ENCODE results near the gene ALKAL2.

ALKAL2 gene

DNA sequence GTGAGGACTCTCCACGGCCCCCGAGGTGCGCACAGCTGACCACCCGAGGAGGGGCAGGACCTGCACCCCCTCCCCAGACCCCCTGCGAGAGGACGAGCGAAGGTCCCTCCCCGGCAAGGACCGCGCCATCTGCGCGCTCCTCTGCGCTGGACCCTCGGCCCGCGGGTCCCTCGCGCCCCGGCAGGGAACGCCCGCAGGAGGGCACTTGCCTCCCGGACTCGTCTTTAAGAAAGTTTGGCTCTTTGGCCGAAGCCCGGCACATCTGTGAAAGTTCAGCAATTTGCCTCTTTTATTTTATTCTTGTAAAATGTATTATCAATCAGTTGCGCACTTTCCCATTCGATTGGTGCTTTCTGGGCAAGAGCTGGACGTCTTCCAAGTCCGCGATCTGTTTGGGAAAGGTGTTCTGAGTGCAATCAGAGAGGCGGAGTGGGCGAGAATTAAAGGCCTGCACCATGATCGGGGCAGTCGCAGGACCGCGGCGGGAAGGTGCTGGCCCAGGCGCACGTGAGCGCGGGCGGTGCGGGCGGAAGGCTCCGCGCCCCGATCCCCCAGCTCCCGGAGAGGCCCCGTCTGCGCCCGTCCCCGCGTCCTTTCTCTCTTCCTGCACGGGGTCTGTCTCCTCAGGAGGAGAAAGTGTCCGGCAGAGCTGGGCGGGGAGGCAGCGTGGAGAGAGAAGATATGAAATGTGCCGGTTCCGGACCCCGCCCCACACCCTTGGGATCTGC lies 1.6 kb upstream of the ALKAL2 start:
- no peak for DNase-seq

GRCh38 chr2:288758-289361 lies 969 bp upstream of the ALKAL2 start:
- no peak for DNase-seq

GRCh38 chr2:287471-287885 lies 413 bp downstream of the ALKAL2 start:
- no peak for DNase-seq

DNA sequence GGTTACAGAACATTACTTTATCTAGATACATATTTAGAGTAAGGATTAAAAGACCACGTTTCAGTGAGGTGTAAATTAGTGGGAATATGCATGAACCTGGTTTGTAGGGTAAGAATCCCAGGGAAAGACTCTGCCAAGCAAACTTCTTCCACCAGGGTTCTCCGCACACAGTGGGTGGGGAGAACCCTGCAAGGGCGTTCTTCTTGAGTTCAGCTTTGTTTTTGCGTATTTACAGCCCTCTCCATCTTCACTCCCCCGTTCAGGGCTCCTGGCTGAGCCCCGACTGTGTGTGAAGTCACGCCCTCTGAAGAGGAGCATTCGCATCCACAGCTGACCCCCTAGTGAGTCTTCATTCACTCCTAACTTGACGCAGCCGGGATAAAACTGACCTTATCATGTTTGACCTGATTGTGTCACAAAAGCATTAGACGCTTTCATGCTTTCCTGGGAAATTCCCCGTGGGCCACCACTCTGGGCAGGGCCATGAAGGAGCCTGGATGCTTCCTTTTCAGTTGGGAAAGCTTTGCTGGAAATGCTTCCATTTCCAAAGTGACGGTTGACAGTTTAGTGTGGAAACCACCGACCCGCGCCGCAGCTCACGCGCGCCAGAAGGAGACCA lies 1.0 kb downstream of the ALKAL2 start:
- no peak for DNase-seq

GRCh38 chr2:286035-286434 lies 1.9 kb downstream of the ALKAL2 start:
- DNase-seq = no peak

DNA sequence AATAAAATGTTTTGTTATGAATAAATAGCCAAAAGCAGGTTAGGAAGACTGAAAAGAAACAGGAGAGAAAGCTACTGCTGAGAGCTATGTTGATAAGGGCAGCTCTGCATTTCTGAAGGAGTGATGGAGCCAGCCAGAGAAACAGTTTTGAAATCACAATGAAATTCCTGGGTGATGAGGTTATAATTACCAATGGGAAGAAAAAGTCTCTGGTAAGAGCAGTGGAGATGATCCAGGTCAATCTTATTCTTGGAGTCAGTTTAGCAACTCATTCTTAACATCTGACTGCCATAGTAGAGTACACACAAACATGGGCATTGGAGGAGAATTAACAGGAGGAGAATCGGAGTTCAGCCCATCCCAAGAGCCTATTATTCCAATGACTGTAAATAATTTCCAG lies 2.4 kb downstream of the ALKAL2 start:
- DNase-seq = no peak

DNA sequence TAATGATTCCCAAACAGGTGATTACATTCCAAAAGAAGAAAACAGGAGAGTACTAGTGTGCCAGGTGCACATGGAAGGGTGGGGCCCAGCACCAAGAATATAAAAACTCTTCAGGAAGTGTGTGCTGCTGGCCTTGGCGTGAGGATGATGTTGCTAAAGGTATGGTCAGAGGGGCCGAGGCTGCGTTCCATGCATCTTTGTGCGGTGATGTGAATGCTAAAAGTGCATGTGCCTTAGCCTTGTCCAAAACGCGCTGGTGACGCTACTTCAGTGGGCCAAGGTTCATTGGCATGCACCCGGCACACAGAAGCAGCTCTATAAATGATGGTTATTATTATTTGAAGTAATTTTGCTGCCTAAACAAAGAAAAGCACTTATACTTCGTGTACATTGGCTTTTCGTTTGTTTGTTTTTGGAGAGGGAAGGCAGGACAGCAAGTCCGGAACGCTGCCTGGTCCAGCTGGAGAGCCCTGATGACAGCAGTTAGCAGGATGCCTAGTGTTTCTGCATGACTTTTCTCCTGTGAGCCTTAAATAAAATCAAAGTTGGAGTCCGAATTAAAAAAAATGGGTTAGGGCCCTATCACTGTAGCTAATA lies 2.9 kb downstream of the ALKAL2 start:
- no peak for DNase-seq

DNA sequence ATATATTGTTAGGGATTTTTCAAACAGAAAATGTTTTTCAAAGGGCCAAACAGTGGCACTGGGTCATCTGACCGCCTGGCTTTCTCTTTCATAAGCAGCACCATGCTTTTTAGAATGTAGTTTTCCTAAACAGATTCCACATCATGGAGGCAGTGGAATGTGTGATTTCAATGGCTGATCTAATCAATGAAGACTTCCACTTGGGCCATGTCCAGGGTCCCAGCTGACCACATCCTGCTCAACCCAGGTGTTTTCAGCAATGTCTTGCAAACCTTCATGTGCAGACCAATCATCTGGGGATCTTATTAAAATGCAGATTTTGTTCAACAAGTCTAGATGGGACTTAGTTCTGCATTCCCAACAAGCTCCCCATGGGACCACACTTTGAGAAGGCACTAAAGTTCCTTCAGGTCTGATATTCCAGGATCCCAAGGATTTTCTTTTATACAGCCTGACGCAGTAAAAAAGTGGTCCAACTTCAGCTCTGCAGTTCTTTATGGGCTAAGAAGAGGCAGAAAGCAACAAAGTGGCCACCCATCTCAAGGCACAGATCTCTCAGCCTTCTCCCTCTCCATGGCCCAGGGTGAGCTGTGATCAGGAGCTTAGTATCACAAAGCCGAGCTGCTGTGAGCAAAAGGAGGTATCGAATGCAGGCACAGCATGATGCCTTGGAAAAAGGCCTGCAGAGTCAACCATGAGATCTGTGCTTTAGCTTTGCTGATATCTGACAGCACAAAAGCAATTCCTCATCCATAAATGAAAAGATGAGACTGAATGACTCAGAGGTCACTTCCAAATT lies 3.7 kb downstream of the ALKAL2 start:
- DNase-seq = no peak

DNA sequence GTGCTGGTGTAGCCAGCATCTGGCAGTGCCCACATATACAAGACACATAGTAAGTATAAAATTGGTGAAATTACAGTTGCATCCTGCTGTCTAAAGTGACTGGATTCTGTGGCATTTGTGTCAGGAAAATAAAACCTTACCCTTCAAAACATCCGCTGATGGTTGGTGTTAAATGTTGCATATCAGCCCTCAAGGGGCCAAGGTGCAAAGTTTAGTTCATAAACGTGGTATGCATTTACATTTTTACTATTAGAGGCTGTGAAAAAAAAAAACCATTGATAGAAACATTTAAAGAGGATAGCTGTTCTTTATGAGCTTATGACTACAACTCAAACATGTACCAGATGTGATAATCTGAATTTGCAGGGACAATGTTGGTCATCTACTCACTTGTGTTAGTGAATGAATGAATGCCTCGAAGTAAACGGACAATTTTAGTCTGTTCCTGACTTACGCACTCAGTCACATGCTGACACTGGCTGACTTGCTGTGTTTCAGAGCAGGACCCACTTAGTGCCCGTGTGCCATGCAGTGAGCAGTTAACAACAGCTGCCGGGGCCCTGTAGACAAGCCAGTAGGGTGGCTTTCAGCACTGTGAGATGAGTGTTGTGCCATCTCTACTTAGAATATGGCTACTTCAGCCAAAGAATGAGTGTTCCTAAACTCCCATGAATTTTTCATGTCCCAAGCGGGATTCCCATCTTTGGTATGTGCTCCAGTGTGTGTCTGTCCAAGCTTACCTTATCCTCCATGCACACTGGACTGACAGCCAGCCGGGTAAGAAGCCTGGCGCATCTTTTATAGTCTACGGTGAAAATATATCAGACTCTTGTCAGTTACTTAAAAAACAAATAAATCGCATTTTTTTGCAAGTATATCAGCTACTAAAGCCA lies 5.3 kb downstream of the ALKAL2 start:
- no peak for DNase-seq

DNA sequence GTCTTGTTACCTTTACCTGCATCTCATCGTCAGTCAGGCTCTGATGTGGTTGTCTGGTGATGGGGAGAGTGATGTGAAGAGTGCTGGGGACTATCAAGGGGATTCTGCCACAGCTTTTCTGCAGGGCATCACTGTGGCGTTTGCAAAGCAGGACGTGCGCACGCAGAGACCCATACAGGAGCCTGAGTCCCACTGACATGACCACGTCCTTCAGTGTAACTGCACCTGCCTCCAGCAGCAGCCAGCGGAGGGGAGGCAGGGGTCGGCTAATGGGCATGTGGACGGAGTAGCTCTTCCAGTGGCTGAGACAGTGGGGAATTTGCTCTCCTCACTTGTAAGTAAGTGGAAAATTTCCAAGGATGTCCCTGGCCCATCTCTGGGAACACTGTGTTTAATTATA lies 6.5 kb downstream of the ALKAL2 start:
- DNase-seq = no peak

DNA sequence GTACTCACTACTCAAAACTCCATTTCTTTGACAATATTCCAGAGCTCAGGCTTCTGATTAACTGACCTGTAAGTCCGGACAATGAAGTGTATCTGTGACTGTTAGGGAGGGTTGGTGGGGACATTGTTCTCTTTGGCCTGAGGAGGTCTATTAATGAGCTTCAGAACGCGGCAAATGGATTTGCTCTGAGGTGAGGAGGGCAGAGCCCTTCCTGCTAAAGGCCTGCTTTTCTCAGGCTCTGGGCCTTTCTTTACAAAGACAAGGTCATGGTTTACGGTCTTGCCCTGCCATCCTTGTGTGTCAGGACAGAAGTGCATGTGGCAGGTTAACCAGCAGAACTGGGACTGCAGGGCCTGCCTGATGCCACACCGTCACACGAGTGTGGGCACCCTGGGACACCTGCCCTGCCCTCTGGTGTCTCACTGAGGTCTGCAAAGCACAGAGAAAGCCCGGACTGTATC lies 7.2 kb downstream of the ALKAL2 start:
- no peak for DNase-seq

DNA sequence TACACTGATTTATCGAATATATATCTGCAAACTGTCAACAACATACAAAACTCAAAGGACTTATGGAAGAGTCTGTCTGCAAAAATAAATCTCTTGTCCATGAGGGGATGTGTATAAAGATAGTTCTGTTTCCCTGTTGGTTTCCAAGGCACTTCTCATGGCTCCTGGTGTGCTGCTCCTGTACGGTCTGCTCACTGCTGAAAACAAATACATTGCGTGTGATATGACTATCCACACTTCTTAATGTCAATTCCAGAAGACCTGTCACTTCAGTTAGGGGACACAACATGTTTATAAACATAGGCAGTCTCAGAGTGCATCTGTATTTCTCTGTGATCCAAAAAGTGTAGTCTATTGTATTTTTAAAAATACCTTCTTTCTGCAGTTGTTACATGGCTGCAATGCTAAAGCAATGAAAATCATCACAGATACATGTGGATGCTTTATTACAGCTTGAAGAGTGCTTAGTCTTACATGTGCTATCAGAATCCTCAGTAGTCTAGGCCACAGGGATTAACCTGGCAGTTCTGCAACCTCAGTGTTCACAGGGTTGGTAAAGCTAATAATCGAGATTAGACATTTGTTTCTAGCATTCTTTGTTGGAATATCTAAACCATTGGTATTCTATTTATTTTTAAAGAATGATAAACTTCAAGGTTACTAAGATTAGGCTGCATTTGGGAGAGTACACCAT lies 7.8 kb downstream of the ALKAL2 start:
- no peak for DNase-seq

GRCh38 chr2:279366-279765 lies 8.5 kb downstream of the ALKAL2 start:
- DNase-seq = no peak

DNA sequence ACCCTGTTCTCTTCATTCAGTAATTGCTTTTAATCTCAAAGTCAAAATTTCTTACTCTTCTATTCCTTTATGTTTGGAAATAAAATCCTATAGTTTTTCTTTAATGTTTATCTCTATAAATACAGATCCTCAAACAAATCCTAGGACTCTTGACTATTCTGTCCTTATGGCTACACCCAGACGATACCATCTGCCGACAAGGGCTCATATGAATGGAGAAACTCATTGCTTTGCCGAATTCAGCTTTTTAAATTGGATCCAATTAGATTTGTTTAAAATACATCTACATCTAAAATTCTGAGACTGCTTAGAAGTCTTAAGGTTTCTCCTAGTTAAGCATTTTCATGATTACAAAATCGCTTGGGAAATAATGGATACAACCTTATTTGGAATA lies 9.0 kb downstream of the ALKAL2 start:
- DNase-seq = no peak

- no peak for DNase-seq
Observed at GRCh38 chr2:278312-278926, 9.5 kb downstream of the ALKAL2 start.

- no peak for DNase-seq
Observed at GRCh38 chr2:275466-275865, 12.4 kb downstream of the ALKAL2 start.

GRCh38 chr2:274503-274902 lies 13.4 kb downstream of the ALKAL2 start:
- DNase-seq = no peak

- DNase-seq = no peak
Observed at GRCh38 chr2:273333-273732, 14.6 kb downstream of the ALKAL2 start.

- DNase-seq = no peak
Observed at GRCh38 chr2:271917-272316, 16.0 kb downstream of the ALKAL2 start.

DNA sequence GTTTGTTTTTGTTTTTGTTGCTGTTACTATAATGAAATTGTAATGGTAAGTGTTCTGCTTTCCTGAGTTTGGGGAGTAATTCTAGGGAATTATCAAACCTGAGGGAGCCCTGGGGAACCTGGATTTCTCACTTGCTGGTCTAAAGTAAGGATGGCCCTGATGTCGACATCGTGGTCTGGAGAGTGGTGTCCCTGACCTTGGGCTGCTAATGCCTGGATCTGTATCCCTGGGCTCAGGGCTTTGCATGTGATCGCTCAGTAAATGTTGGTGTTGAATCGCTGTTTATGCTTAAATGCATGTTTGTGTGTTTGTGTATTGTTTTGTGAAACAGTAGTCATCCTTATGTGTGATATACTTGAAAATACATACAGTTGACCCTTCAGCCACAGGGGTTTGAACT lies 17.0 kb downstream of the ALKAL2 start:
- DNase-seq = no peak

Data from central memory CD4-positive, alpha-beta T cell (primary cell).